ENCODE results near the gene ATR.

DNA sequence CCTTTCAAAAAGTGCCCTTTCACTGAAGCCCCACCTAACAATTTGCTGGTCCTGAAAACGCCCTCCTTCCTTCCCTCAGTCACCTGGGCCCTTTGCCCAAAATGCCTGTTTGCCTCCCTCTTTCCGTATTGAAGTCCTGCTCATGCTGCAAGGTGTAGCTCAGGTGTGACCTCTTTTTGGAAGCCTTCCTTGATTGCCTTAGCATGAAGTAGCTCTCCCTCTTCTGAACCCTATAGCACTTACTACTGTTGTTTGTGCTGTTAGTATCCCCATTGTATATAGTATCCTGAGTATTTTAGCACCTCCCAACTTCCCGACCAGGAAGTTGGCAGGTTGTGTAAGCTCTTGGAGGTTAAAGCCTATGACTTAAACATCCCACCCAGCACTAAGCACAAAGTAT is 19.4 kb upstream of the ATR start:
- no peak for TF ChIP-seq POLR2A (IDR thresholded peaks at IDR 0.05)
- TF ChIP-seq, protein P1, sequence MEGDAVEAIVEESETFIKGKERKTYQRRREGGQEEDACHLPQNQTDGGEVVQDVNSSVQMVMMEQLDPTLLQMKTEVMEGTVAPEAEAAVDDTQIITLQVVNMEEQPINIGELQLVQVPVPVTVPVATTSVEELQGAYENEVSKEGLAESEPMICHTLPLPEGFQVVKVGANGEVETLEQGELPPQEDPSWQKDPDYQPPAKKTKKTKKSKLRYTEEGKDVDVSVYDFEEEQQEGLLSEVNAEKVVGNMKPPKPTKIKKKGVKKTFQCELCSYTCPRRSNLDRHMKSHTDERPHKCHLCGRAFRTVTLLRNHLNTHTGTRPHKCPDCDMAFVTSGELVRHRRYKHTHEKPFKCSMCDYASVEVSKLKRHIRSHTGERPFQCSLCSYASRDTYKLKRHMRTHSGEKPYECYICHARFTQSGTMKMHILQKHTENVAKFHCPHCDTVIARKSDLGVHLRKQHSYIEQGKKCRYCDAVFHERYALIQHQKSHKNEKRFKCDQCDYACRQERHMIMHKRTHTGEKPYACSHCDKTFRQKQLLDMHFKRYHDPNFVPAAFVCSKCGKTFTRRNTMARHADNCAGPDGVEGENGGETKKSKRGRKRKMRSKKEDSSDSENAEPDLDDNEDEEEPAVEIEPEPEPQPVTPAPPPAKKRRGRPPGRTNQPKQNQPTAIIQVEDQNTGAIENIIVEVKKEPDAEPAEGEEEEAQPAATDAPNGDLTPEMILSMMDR (IDR thresholded peaks at IDR 0.05 in 4 of 5, conservative IDR thresholded peaks at IDR 0.05 in 1 of 5) = no peak
